ENCODE measurements around the gene CD33.

The CD33 gene

GRCh38 chr19:51219307-51219706 lies 5.6 kb upstream of the CD33 start:
- Histone ChIP-seq H3K36me3 (no peaks in the 10 kb centered on the region), H3K4me1 (no peaks in the 10 kb centered on the region), H3K9me3 (no peaks in the 10 kb centered on the region), H3K27me3 (no peaks in the 10 kb centered on the region), H3K4me3 (ENCODE audit: low read depth, low read length) (no peak overlapping the region)
- no peak for TF ChIP-seq CTCF (IDR thresholded peaks at IDR 0.05; ENCODE audit: low read depth, low read length)
- no peak for DNase-seq

GRCh38 chr19:51219971-51220370 lies 4.9 kb upstream of the CD33 start:
- no peaks in the 10 kb centered on the region for H3K27me3 ChIP-seq
- H3K9me3 ChIP-seq = no peaks in the 10 kb centered on the region
- no peak for DNase-seq
- no peaks in the 10 kb centered on the region for H3K4me1 ChIP-seq
- H3K36me3 ChIP-seq = no peaks in the 10 kb centered on the region
- no peak overlapping the region for H3K4me3 ChIP-seq (ENCODE audit: low read depth, low read length)
- TF ChIP-seq CTCF (IDR thresholded peaks at IDR 0.05; ENCODE audit: low read depth, low read length) = no peak

- no peak for TF ChIP-seq CTCF (IDR thresholded peaks at IDR 0.05; ENCODE audit: low read depth, low read length)
- no peak for DNase-seq
- peaks cover 4% of the 10 kb centered on the region for H3K27me3 ChIP-seq
- no peaks in the 10 kb centered on the region for H3K36me3 ChIP-seq
- no peaks in the 10 kb centered on the region for H3K4me1 ChIP-seq
- H3K9me3 ChIP-seq = no peaks in the 10 kb centered on the region
- no peak overlapping the region for H3K4me3 ChIP-seq (ENCODE audit: low read depth, low read length)
Observed at GRCh38 chr19:51220996-51221395, 3.9 kb upstream of the CD33 start.

GRCh38 chr19:51224163-51224641 lies 678 bp upstream of the CD33 start:
- DNase-seq = no peak

GRCh38 chr19:51226067-51226466 lies 1.2 kb downstream of the CD33 start:
- no peaks in the 10 kb centered on the region for H3K4me1 ChIP-seq
- H3K9me3 ChIP-seq = no peaks in the 10 kb centered on the region
- peaks cover 13% of the 10 kb centered on the region for H3K27me3 ChIP-seq
- TF ChIP-seq CTCF (IDR thresholded peaks at IDR 0.05; ENCODE audit: low read depth, low read length) = no peak
- no peak overlapping the region for H3K4me3 ChIP-seq (ENCODE audit: low read depth, low read length)
- no peaks in the 10 kb centered on the region for H3K36me3 ChIP-seq
- no peak for DNase-seq

More at GRCh38 chr19:51224163-51224641, 678 bp upstream of the CD33 start:
- Histone ChIP-seq H3K9me3 (no peaks in the 10 kb centered on the region), H3K36me3 (no peaks in the 10 kb centered on the region), H3K4me3 (ENCODE audit: low read depth, low read length) (no peak overlapping the region), H3K27me3 (peaks cover 10% of the 10 kb centered on the region), H3K4me1 (no peaks in the 10 kb centered on the region)
- TF ChIP-seq CTCF (IDR thresholded peaks at IDR 0.05; ENCODE audit: low read depth, low read length) = no peak

- H3K27me3 ChIP-seq = peaks cover 13% of the 10 kb centered on the region
- DNase-seq = no peak
- H3K9me3 ChIP-seq = no peaks in the 10 kb centered on the region
- H3K4me3 ChIP-seq (ENCODE audit: low read depth, low read length) = no peak overlapping the region
- no peaks in the 10 kb centered on the region for H3K36me3 ChIP-seq
- TF ChIP-seq CTCF (IDR thresholded peaks at IDR 0.05; ENCODE audit: low read depth, low read length) = no peak
- no peaks in the 10 kb centered on the region for H3K4me1 ChIP-seq
Observed at GRCh38 chr19:51227326-51227725, 2.4 kb downstream of the CD33 start.

Measured in BE2C (cell line).